ENCODE results near the gene ZNF865. TPM values are rescaled to one million over a fixed set of nuclear protein-coding genes. Genes with fewer than 3 reads are reported as not detected.

ZNF865 gene
- polyA plus RNA-seq, 1 donor from 2014 or later, result 1.7 TPM

DNA sequence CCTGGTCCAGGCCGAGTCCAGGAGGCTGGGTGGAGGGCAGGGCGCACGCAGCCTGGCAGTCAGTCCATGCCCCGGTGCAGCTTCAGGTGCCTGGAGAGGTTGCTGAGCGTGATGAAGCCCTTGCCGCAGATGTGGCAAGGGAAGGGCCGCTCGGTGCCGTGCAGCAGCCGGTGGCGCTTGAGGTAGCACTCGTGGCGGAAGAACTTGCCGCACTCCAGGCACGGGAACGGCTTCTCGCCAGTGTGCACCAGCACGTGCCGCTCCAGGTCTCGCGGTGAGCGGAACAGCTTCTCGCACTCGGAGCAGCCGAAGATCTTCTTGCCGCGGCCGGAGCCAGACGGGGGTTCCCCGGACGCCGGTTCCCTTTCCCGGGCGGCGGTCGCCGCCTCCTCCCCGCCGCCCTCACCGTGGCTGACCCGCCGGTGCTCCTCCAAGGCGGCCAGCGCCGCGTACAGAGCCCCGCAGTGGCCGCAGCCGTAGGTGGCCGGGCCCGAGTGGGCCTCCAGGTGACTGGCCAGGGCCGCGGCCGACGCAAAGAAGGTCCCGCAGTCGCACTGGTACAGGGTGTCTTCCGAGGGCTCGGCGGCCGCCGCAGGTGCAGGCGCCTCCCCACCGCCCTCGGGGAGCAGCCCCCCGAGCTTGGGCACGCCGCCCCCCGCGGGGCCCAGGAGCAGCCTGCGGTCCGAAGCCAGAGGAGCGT is 12.9 kb upstream of the ZNF865 start:
- no peaks in the 10 kb centered on the region for H3K79me2 ChIP-seq (replicated peaks; ENCODE audit: insufficient read depth, low read length)
- H3K9ac ChIP-seq (ENCODE audit: low read length), result no peak overlapping the region
- H3K9me3 ChIP-seq (ENCODE audit: low read length), result no peaks in the 10 kb centered on the region
- H3K36me3 ChIP-seq (ENCODE audit: insufficient read depth, low read length), result peaks cover 6% of the 10 kb centered on the region
- no peaks in the 10 kb centered on the region for H3F3A ChIP-seq (ENCODE audit: insufficient read depth, low read length, poor library complexity, severe bottlenecking)
- no peaks in the 10 kb centered on the region for H4K20me1 ChIP-seq (ENCODE audit: insufficient read depth)
- H3K27ac ChIP-seq (ENCODE audit: low read length), result no peak overlapping the region
- TF ChIP-seq, protein P1, sequence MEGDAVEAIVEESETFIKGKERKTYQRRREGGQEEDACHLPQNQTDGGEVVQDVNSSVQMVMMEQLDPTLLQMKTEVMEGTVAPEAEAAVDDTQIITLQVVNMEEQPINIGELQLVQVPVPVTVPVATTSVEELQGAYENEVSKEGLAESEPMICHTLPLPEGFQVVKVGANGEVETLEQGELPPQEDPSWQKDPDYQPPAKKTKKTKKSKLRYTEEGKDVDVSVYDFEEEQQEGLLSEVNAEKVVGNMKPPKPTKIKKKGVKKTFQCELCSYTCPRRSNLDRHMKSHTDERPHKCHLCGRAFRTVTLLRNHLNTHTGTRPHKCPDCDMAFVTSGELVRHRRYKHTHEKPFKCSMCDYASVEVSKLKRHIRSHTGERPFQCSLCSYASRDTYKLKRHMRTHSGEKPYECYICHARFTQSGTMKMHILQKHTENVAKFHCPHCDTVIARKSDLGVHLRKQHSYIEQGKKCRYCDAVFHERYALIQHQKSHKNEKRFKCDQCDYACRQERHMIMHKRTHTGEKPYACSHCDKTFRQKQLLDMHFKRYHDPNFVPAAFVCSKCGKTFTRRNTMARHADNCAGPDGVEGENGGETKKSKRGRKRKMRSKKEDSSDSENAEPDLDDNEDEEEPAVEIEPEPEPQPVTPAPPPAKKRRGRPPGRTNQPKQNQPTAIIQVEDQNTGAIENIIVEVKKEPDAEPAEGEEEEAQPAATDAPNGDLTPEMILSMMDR (IDR thresholded peaks at IDR 0.05; ENCODE audit: poor library complexity, severe bottlenecking), result no peak
- H3K4me2 ChIP-seq (ENCODE audit: low read length), result no peak overlapping the region
- no peak overlapping the region for H3K4me3 ChIP-seq (ENCODE audit: low read length)
- no peaks in the 10 kb centered on the region for H3K27me3 ChIP-seq (ENCODE audit: insufficient read depth, low read depth, low read length)
- no peak overlapping the region for H2AFZ ChIP-seq (ENCODE audit: low read depth, low read length)
- no peaks in the 10 kb centered on the region for H3K9me2 ChIP-seq (ENCODE audit: insufficient read depth, low read length)

DNA sequence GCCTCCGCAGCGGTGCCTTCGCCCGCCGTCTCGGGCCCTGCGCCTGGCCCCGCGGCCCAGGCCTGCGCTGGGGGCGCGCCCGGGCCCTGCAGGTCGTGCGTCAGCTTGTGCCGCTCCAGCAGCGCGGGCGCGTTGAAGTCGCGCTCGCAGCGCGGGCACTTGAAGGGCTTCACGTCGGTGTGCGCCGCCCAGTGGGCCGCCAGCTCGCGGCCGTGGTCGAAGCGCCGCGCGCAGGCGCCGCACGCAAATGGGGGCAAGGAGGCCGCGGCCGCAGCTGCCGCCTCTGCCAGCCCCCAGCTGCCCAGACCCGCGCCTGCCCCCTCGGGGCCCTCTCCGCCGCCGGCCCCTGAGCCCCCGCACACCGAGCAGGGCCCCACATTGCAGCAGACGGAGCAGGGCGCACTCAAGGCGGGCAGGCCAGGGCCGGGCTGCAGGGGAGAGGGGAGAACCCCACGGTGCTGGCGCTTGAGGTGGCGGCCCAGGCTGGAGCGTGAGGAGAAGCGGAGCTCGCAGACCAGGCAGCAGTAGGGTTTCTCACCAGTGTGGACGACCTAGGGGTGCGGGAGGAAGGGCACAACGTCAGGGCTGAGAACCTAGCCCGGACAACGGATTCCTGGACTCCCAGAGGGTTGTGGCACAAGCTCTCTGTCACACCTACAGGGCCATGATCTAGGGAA is 12.2 kb upstream of the ZNF865 start:
- Histone ChIP-seq H3F3A (ENCODE audit: insufficient read depth, low read length, poor library complexity, severe bottlenecking) (no peaks in the 10 kb centered on the region), H3K4me3 (ENCODE audit: low read length) (no peak overlapping the region), H3K79me2 (replicated peaks; ENCODE audit: insufficient read depth, low read length) (no peaks in the 10 kb centered on the region), H3K4me2 (ENCODE audit: low read length) (no peak overlapping the region), H2AFZ (ENCODE audit: low read depth, low read length) (no peak overlapping the region), H3K27ac (ENCODE audit: low read length) (no peak overlapping the region), H3K9me2 (ENCODE audit: insufficient read depth, low read length) (no peaks in the 10 kb centered on the region), H4K20me1 (ENCODE audit: insufficient read depth) (no peaks in the 10 kb centered on the region), H3K27me3 (ENCODE audit: insufficient read depth, low read depth, low read length) (no peaks in the 10 kb centered on the region), H3K9me3 (ENCODE audit: low read length) (no peaks in the 10 kb centered on the region), H3K9ac (ENCODE audit: low read length) (no peak overlapping the region), H3K36me3 (ENCODE audit: insufficient read depth, low read length) (peaks cover 6% of the 10 kb centered on the region)
- no peak for TF ChIP-seq EZH2 (IDR thresholded peaks at IDR 0.05; ENCODE audit: borderline replicate concordance, insufficient read depth, low read length, poor library complexity, severe bottlenecking)
- TF ChIP-seq MXI1 (conservative IDR thresholded peaks at IDR 0.05; ENCODE audit: poor library complexity, severe bottlenecking), result no peak
- TF ChIP-seq POLR2AphosphoS5 (IDR thresholded peaks at IDR 0.05), result no peak
- TF ChIP-seq, protein P2, sequence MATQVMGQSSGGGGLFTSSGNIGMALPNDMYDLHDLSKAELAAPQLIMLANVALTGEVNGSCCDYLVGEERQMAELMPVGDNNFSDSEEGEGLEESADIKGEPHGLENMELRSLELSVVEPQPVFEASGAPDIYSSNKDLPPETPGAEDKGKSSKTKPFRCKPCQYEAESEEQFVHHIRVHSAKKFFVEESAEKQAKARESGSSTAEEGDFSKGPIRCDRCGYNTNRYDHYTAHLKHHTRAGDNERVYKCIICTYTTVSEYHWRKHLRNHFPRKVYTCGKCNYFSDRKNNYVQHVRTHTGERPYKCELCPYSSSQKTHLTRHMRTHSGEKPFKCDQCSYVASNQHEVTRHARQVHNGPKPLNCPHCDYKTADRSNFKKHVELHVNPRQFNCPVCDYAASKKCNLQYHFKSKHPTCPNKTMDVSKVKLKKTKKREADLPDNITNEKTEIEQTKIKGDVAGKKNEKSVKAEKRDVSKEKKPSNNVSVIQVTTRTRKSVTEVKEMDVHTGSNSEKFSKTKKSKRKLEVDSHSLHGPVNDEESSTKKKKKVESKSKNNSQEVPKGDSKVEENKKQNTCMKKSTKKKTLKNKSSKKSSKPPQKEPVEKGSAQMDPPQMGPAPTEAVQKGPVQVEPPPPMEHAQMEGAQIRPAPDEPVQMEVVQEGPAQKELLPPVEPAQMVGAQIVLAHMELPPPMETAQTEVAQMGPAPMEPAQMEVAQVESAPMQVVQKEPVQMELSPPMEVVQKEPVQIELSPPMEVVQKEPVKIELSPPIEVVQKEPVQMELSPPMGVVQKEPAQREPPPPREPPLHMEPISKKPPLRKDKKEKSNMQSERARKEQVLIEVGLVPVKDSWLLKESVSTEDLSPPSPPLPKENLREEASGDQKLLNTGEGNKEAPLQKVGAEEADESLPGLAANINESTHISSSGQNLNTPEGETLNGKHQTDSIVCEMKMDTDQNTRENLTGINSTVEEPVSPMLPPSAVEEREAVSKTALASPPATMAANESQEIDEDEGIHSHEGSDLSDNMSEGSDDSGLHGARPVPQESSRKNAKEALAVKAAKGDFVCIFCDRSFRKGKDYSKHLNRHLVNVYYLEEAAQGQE (IDR thresholded peaks at IDR 0.05; ENCODE audit: borderline replicate concordance), result no peak
- TF ChIP-seq TAF1 (IDR thresholded peaks at IDR 0.05; ENCODE audit: low read depth), result no peak
- no peak for TF ChIP-seq RAD21 (conservative IDR thresholded peaks at IDR 0.05)
- TF ChIP-seq, protein P1 (IDR thresholded peaks at IDR 0.05; ENCODE audit: poor library complexity, severe bottlenecking), result no peak
- no peak for TF ChIP-seq EP300 (conservative IDR thresholded peaks at IDR 0.05; ENCODE audit: poor library complexity, severe bottlenecking)
- no peak for TF ChIP-seq SMC3 (conservative IDR thresholded peaks at IDR 0.05; ENCODE audit: poor library complexity)
